Transverse colon (tissue), 4 donors: ENCODE data around the gene TLL1. TPM values are rescaled to one million over a fixed set of nuclear protein-coding genes. Genes with fewer than 3 reads are reported as not detected.

Experiments
- DNase-seq: peaks from one replicate; pipeline ENCODE4 v3.0.0-alpha.2; 2019
- H3K27ac ChIP-seq, 4 donors: fragments of 200-600 bp; sonication (generic); 2 replicates each; pipeline ENCODE4 v1.5.1; 2016 to 2018; ENCODE audit warnings: inconsistent platforms in 4 of 4
- H3K27me3 ChIP-seq: fragments of 200-600 bp; sonication (generic); 2 replicates; pipeline ENCODE4 v1.5.1; 2017; ENCODE audit warnings: inconsistent platforms
- H3K36me3 ChIP-seq, 4 donors: fragments of 200-600 bp; sonication (generic); 2 replicates each; pipeline ENCODE4 v1.5.1; 2017 to 2019; ENCODE audit warnings: inconsistent platforms in 4 of 4
- H3K4me1 ChIP-seq, 4 donors: fragments of 200-600 bp; sonication (generic); 2 replicates each; pipeline ENCODE4 v1.5.1; 2017 to 2020; ENCODE audit warnings: inconsistent platforms in 4 of 4
- H3K4me3 ChIP-seq, 4 donors: fragments of 200-600 bp; sonication (generic); 1 replicate in 1 of 4; 2 replicates in 3 of 4; pipeline versions ENCODE4 v1.5.1 to v1.6.1; 2017 to 2019; ENCODE audit warnings: inconsistent platforms in 4 of 4
- H3K9me3 ChIP-seq, 2 donors: fragments of 200-600 bp; sonication (generic); 2 replicates each; pipeline ENCODE4 v1.5.1; 2017 to 2019; ENCODE audit warnings: inconsistent platforms in 2 of 2
- CTCF ChIP-seq, 5 experiments: fragments of 200-600 bp in 3 of 5; fragments of 450-650 bp in 2 of 5; sonication (generic) in 3 of 5; IDR thresholded peaks; 1 replicate in 2 of 5; 2 replicates in 3 of 5; pipeline ENCODE4 v1.5.1; 2016 to 2017; ENCODE audit warnings: antibody characterized with exemption in 5 of 5, inconsistent platforms in 3 of 5, mild to moderate bottlenecking in 2 of 5, moderate library complexity in 1 of 5
- EP300 ChIP-seq: sonication (generic); formaldehyde crosslinking; IDR thresholded peaks from one replicate; pipeline ENCODE4 v1.6.1; 2017; ENCODE audit warnings: antibody characterized with exemption, low read depth
- POLR2A ChIP-seq: fragments of 450-650 bp; IDR thresholded peaks from one replicate; pipeline ENCODE4 v1.6.1; 2016; ENCODE audit warnings: antibody characterized with exemption, mild to moderate bottlenecking, moderate library complexity
- POLR2AphosphoS5 ChIP-seq, 3 donors: sonication (generic); formaldehyde crosslinking; IDR thresholded peaks; one replicate each; pipeline ENCODE4 v1.6.1; 2016; ENCODE audit warnings: antibody characterized with exemption in 3 of 3
- WGBS, 2 donors: methylation state at CpG; one replicate each; pipeline ENCODE4 v1.1.5; 2018; ENCODE audit warnings: low coverage in 1 of 2; 5-methylcytosine and 5-hydroxymethylcytosine counted together
- in situ Hi-C, 4 donors: fragments of 200-750 bp; cut with MboI; loops; one replicate each; pipeline versions ENCODE4 v1.15.0 to v1.15.1; 2017; ENCODE audit warnings: low sequenced_read_pairs in 3 of 4, low pct_ligation_motif_present in 1 of 4, low pct_unique_long_range_greater_than_20kb in 1 of 4
- intact Hi-C: fragments of 100-400 bp; cut with DNase I; formaldehyde crosslinking; loops from one replicate; pipeline ENCODE4 v1.15.1; 2023; ENCODE audit warnings: low total_unique reads
- total RNA-seq, 4 donors: library from RNA; depleted of rRNA; stranded (reverse); fragments of >200 nt; gene quantifications; one replicate each; pipeline ENCODE4 v1.1.0, GENCODE V29; 2016

Gene TLL1
- total RNA-seq, 4 donors from 2014 or later = 1.00 to 3.7 (median 1.6) TPM

- no peak for DNase-seq
- no peak overlapping the region for H3K4me3 ChIP-seq
- no peaks in the 10 kb centered on the region for H3K27me3 ChIP-seq
- no peaks in the 10 kb centered on the region for H3K4me1 ChIP-seq
- H3K9me3 ChIP-seq = no peaks in the 10 kb centered on the region
- whole genome bisulfite sequencing, 2 donors = 80 to 90% methylated on average over 2 of the region's 2 CpGs
- H3K36me3 ChIP-seq = no peaks in the 10 kb centered on the region
- no peak overlapping the region for H3K27ac ChIP-seq
- in situ Hi-C loops (no loop called here), intact Hi-C loops (no loop called here)
- TF ChIP-seq EP300 = no peak
- TF ChIP-seq POLR2AphosphoS5 (IDR thresholded peaks at IDR 0.05) = no peak
- no peak for TF ChIP-seq POLR2A
- TF ChIP-seq CTCF (IDR thresholded peaks at IDR 0.05) = no peak
These were observed 90.6 kb downstream of the TLL1 start for GRCh38 chr4:165963621-165964020.

- H3K4me3 ChIP-seq = no peak overlapping the region
These were observed 91.6 kb downstream of the TLL1 start for GRCh38 chr4:165964591-165964990.

GRCh38 chr4:165965503-165965902 is 92.5 kb downstream of the TLL1 start:
- in situ Hi-C loops = no loop called here
- 82 to 86% methylated on average over 1 to 2 of the region's 2 CpGs for WGBS, 2 donors
- intact Hi-C loops = no loop called here

More at GRCh38 chr4:165964591-165964990, 91.6 kb downstream of the TLL1 start:
- in situ Hi-C loops = no loop called here
- intact Hi-C loops = no loop called here
- Histone ChIP-seq H3K27ac (no peak overlapping the region), H3K9me3 (no peaks in the 10 kb centered on the region), H3K4me1 (no peaks in the 10 kb centered on the region), H3K27me3 (no peaks in the 10 kb centered on the region), H3K36me3 (no peaks in the 10 kb centered on the region)
- WGBS, 2 donors = 83 to 84% methylated on average over 3 to 5 of the region's 5 CpGs
- no peak for TF ChIP-seq CTCF (IDR thresholded peaks at IDR 0.05)
- no peak for TF ChIP-seq EP300
- TF ChIP-seq POLR2AphosphoS5 (IDR thresholded peaks at IDR 0.05) = no peak
- no peak for TF ChIP-seq POLR2A
- DNase-seq = no peak

DNA sequence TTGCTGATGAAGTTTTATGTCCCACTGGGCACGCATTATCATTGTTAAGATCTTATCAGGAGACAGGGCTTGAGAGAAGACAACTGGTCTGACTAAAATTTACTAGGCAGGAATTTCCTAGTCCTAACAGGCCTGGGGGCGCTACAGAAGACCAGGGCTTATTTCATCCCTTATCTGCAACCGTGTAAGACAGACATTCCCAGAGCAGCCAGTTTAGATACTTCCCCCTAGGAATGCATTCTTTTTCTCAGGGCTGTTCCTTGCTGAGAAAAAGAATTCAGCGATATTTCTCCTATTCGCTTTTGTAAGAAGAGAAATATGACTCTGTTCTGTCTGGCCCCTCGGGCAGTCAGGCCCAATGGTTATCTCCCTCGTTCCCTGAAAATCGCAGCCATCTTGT is 93.8 kb downstream of the TLL1 start:
- Histone ChIP-seq H3K4me3 (no peak overlapping the region), H3K4me1 (no peaks in the 10 kb centered on the region), H3K27me3 (no peaks in the 10 kb centered on the region), H3K36me3 (no peaks in the 10 kb centered on the region), H3K27ac (no peak overlapping the region), H3K9me3 (no peaks in the 10 kb centered on the region)
- no peak for TF ChIP-seq EP300
- TF ChIP-seq POLR2A = no peak
- TF ChIP-seq POLR2AphosphoS5 (IDR thresholded peaks at IDR 0.05) = no peak
- TF ChIP-seq CTCF (IDR thresholded peaks at IDR 0.05) = no peak
- DNase-seq = no peak
- intact Hi-C loops (no loop called here), in situ Hi-C loops (no loop called here)
- 69 to 89% methylated on average over 5 to 8 of the region's 8 CpGs for WGBS, 2 donors

More at GRCh38 chr4:165965503-165965902, 92.5 kb downstream of the TLL1 start:
- no peak overlapping the region for H3K4me3 ChIP-seq
- no peaks in the 10 kb centered on the region for H3K36me3 ChIP-seq
- no peaks in the 10 kb centered on the region for H3K9me3 ChIP-seq
- no peaks in the 10 kb centered on the region for H3K27me3 ChIP-seq
- H3K27ac ChIP-seq = no peak overlapping the region
- no peaks in the 10 kb centered on the region for H3K4me1 ChIP-seq
- TF ChIP-seq POLR2A (no peak), POLR2AphosphoS5 (IDR thresholded peaks at IDR 0.05) (no peak), EP300 (no peak), CTCF (IDR thresholded peaks at IDR 0.05) (no peak)
- DNase-seq = no peak
